Thyroid gland (tissue), 4 donors: ENCODE results near the gene LRP11.

Source experiments
- POLR2A ChIP-seq, 2 donors: fragments of 450-650 bp; IDR thresholded peaks; one replicate each; pipeline ENCODE4 v1.6.1; 2017; ENCODE audit warnings: antibody characterized with exemption in 2 of 2, mild to moderate bottlenecking in 2 of 2, moderate library complexity in 1 of 2
- TF ChIP-seq, protein P1 (sequence below), 6 experiments: fragments of 200-600 bp in 3 of 6; fragments of 450-650 bp in 3 of 6; sonication (generic) in 3 of 6; IDR thresholded peaks; one replicate each; pipeline ENCODE4 v1.5.1; 2016 to 2019; ENCODE audit warnings: antibody characterized with exemption in 6 of 6, mild to moderate bottlenecking in 2 of 6, inconsistent platforms in 1 of 6, moderate library complexity in 1 of 6

DNA sequence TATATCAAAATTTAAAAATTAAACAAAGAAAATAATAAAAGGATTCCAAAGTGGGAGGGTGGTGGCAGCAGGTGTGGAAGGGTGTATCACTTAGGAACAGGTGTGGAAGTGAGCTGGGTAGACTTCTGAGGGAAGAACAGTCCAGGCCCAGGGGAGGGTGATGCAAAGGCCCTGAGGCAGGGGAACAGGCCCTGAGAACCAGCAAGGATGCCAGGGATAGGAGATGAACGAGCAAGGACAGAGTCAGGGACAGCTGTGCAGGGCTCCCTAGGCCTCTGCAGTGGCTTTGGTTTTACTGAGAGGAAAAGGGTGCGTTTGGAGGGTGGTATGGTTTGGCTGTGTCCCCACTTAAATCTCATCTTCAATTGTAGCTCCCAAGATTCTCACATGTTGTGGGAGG lies 43.2 kb upstream of the LRP11 start:
- TF ChIP-seq POLR2A (IDR thresholded peaks at IDR 0.05): no peak
- TF ChIP-seq, protein P1, sequence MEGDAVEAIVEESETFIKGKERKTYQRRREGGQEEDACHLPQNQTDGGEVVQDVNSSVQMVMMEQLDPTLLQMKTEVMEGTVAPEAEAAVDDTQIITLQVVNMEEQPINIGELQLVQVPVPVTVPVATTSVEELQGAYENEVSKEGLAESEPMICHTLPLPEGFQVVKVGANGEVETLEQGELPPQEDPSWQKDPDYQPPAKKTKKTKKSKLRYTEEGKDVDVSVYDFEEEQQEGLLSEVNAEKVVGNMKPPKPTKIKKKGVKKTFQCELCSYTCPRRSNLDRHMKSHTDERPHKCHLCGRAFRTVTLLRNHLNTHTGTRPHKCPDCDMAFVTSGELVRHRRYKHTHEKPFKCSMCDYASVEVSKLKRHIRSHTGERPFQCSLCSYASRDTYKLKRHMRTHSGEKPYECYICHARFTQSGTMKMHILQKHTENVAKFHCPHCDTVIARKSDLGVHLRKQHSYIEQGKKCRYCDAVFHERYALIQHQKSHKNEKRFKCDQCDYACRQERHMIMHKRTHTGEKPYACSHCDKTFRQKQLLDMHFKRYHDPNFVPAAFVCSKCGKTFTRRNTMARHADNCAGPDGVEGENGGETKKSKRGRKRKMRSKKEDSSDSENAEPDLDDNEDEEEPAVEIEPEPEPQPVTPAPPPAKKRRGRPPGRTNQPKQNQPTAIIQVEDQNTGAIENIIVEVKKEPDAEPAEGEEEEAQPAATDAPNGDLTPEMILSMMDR (IDR thresholded peaks at IDR 0.05): no peak
